ENCODE measurements around the gene SCMH1.

GRCh38 chr1:41135196-41135947, 106.7 kb downstream of the SCMH1 start:
- TF ChIP-seq, protein P1, sequence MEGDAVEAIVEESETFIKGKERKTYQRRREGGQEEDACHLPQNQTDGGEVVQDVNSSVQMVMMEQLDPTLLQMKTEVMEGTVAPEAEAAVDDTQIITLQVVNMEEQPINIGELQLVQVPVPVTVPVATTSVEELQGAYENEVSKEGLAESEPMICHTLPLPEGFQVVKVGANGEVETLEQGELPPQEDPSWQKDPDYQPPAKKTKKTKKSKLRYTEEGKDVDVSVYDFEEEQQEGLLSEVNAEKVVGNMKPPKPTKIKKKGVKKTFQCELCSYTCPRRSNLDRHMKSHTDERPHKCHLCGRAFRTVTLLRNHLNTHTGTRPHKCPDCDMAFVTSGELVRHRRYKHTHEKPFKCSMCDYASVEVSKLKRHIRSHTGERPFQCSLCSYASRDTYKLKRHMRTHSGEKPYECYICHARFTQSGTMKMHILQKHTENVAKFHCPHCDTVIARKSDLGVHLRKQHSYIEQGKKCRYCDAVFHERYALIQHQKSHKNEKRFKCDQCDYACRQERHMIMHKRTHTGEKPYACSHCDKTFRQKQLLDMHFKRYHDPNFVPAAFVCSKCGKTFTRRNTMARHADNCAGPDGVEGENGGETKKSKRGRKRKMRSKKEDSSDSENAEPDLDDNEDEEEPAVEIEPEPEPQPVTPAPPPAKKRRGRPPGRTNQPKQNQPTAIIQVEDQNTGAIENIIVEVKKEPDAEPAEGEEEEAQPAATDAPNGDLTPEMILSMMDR (IDR thresholded peaks at IDR 0.05 in 2 of 3, conservative IDR thresholded peaks at IDR 0.05 in 1 of 3; ENCODE audit: borderline replicate concordance in 1 of 3, insufficient read depth in 1 of 3, low read depth in 2 of 3, low read length in 2 of 3), result no peak
- no peak for TF ChIP-seq TCF7L2 (IDR thresholded peaks at IDR 0.05; ENCODE audit: borderline replicate concordance, extremely low read depth, insufficient read depth, insufficient read length)
- TF ChIP-seq YY1 (IDR thresholded peaks at IDR 0.05; ENCODE audit: extremely low read depth, insufficient replicate concordance, low read depth, low read length), result no peak
- TF ChIP-seq JUND (IDR thresholded peaks at IDR 0.05), result no peak
- no peak for TF ChIP-seq POLR2AphosphoS5 (IDR thresholded peaks at IDR 0.05; ENCODE audit: low read depth, low read length)
- TF ChIP-seq, protein P2, sequence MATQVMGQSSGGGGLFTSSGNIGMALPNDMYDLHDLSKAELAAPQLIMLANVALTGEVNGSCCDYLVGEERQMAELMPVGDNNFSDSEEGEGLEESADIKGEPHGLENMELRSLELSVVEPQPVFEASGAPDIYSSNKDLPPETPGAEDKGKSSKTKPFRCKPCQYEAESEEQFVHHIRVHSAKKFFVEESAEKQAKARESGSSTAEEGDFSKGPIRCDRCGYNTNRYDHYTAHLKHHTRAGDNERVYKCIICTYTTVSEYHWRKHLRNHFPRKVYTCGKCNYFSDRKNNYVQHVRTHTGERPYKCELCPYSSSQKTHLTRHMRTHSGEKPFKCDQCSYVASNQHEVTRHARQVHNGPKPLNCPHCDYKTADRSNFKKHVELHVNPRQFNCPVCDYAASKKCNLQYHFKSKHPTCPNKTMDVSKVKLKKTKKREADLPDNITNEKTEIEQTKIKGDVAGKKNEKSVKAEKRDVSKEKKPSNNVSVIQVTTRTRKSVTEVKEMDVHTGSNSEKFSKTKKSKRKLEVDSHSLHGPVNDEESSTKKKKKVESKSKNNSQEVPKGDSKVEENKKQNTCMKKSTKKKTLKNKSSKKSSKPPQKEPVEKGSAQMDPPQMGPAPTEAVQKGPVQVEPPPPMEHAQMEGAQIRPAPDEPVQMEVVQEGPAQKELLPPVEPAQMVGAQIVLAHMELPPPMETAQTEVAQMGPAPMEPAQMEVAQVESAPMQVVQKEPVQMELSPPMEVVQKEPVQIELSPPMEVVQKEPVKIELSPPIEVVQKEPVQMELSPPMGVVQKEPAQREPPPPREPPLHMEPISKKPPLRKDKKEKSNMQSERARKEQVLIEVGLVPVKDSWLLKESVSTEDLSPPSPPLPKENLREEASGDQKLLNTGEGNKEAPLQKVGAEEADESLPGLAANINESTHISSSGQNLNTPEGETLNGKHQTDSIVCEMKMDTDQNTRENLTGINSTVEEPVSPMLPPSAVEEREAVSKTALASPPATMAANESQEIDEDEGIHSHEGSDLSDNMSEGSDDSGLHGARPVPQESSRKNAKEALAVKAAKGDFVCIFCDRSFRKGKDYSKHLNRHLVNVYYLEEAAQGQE (IDR thresholded peaks at IDR 0.05; ENCODE audit: low read depth), result no peak
- no peak for TF ChIP-seq RAD21 (IDR thresholded peaks at IDR 0.05; ENCODE audit: low read depth)
- no peak for TF ChIP-seq CBX3 (IDR thresholded peaks at IDR 0.05; ENCODE audit: low read depth)
- TF ChIP-seq EZH2 (IDR thresholded peaks at IDR 0.05), result no peak
- TF ChIP-seq MAX (IDR thresholded peaks at IDR 0.05), result no peak
- no peak for TF ChIP-seq POLR2A (IDR thresholded peaks at IDR 0.05; ENCODE audit: borderline replicate concordance, extremely low read depth, insufficient read depth, insufficient read length)
